Epithelial cell of proximal tubule (primary cell): Measurements from ENCODE around the gene CELSR2. TPM values are rescaled to one million over a fixed set of nuclear protein-coding genes. Genes with fewer than 3 reads are reported as not detected.

ENCODE experiments used
- DNase-seq: peaks from one replicate; pipeline ENCODE4 v3.0.0-alpha.2; 2011; ENCODE audit warnings: low read depth
- H3K4me3 ChIP-seq: 2 replicates; pipeline ENCODE4 v1.5.1; 2011; ENCODE audit warnings: low read depth, mild to moderate bottlenecking, low read length
- total RNA-seq: library from RNA; depleted of rRNA; stranded (reverse); fragments of >200 nt; gene quantifications from 2 replicates; pipeline ENCODE4 v1.2.3, GENCODE V29; 2015
- TF ChIP-seq, protein P1 (sequence below): conservative IDR thresholded peaks from 2 replicates; pipeline ENCODE4 v1.5.1; 2012; ENCODE audit warnings: low read depth, mild to moderate bottlenecking, low read length

Gene CELSR2
- 8.2 and 14.2 TPM in 2 replicates for total RNA-seq

GRCh38 chr1:109248797-109249629, at the start of gene CELSR2:
Gene CELSR2 (plus strand): TSS chr1:109249539. CDS start chr1:109250080, 541 bp downstream.
- H3K4me3 ChIP-seq = peak within 1 kb of the TSS; percentile 55
- TF ChIP-seq, protein P1, sequence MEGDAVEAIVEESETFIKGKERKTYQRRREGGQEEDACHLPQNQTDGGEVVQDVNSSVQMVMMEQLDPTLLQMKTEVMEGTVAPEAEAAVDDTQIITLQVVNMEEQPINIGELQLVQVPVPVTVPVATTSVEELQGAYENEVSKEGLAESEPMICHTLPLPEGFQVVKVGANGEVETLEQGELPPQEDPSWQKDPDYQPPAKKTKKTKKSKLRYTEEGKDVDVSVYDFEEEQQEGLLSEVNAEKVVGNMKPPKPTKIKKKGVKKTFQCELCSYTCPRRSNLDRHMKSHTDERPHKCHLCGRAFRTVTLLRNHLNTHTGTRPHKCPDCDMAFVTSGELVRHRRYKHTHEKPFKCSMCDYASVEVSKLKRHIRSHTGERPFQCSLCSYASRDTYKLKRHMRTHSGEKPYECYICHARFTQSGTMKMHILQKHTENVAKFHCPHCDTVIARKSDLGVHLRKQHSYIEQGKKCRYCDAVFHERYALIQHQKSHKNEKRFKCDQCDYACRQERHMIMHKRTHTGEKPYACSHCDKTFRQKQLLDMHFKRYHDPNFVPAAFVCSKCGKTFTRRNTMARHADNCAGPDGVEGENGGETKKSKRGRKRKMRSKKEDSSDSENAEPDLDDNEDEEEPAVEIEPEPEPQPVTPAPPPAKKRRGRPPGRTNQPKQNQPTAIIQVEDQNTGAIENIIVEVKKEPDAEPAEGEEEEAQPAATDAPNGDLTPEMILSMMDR = no peak
- DNase-seq = no peak

DNA sequence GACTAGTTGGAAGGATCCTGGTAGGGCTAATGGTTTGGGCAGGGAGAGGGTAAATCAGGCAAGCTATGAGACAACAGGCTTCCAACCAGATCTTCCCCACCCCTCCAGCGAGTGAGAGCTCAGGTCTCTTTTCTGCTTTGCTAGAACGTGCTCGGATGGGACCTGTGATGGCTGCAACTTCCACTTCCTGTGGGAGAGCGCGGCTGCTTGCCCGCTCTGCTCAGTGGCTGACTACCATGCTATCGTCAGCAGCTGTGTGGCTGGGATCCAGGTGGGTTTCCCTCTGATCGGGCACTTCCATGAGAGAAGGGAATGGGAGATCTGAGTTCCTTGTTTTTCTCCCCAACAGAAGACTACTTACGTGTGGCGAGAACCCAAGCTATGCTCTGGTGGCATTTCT, 49.6 kb upstream of the CELSR2 start:
- no peak overlapping the region for H3K4me3 ChIP-seq
- TF ChIP-seq, protein P1 = no peak

GRCh38 chr1:109201123-109201703, 48.1 kb upstream of the CELSR2 start:
- H3K4me3 ChIP-seq = no peak overlapping the region
- no peak for DNase-seq
- TF ChIP-seq, protein P1 = peak; percentile 98

More for the DNA sequence above, 49.6 kb upstream of the CELSR2 start:
- DNase-seq = no peak

GRCh38 chr1:109204484-109204883, 44.9 kb upstream of the CELSR2 start:
- no peak overlapping the region for H3K4me3 ChIP-seq
- no peak for DNase-seq
- TF ChIP-seq, protein P1 = no peak

- no peak for DNase-seq
Measured at GRCh38 chr1:109206339-109206738, 43.0 kb upstream of the CELSR2 start.

GRCh38 chr1:109207467-109208103, 41.8 kb upstream of the CELSR2 start:
- DNase-seq = no peak
- TF ChIP-seq, protein P1 = no peak
- no peak overlapping the region for H3K4me3 ChIP-seq

More at GRCh38 chr1:109206339-109206738, 43.0 kb upstream of the CELSR2 start:
- TF ChIP-seq, protein P1 = no peak
- H3K4me3 ChIP-seq = no peak overlapping the region
